WTC11 (cell line): ENCODE measurements around the gene APOL6.

ENCODE experiments used
- CREM ChIP-seq: sonication (generic); formaldehyde crosslinking; IDR thresholded peaks from 2 replicates; pipeline ENCODE4 v1.8.1; 2022; ENCODE audit warnings: mild to moderate bottlenecking, missing genetic modification reagents, moderate library complexity
- ELF4 ChIP-seq: sonication (generic); formaldehyde crosslinking; IDR thresholded peaks from 2 replicates; pipeline ENCODE4 v1.8.1; 2022; ENCODE audit warnings: low read depth, mild to moderate bottlenecking, moderate library complexity, missing genetic modification reagents
- KAT7 ChIP-seq: sonication (generic); formaldehyde crosslinking; IDR thresholded peaks from 2 replicates; pipeline ENCODE4 v1.8.1; 2023; ENCODE audit warnings: missing genetic modification reagents, mild to moderate bottlenecking, borderline replicate concordance
- NR2C2 ChIP-seq: sonication (generic); formaldehyde crosslinking; IDR thresholded peaks from 2 replicates; pipeline ENCODE4 v1.8.0; 2022; ENCODE audit warnings: mild to moderate bottlenecking, missing genetic modification reagents
- PRDM15 ChIP-seq: sonication (generic); formaldehyde crosslinking; IDR thresholded peaks from 2 replicates; pipeline ENCODE4 v1.8.0; 2022; ENCODE audit warnings: missing genetic modification reagents
- SP1 ChIP-seq: sonication (generic); formaldehyde crosslinking; conservative IDR thresholded peaks from 2 replicates; pipeline ENCODE4 v1.8.1; 2022; ENCODE audit warnings: missing genetic modification reagents
- ZNF138 ChIP-seq: sonication (generic); formaldehyde crosslinking; conservative IDR thresholded peaks from 2 replicates; pipeline ENCODE4 v1.8.1; 2022; ENCODE audit warnings: mild to moderate bottlenecking, moderate library complexity, missing genetic modification reagents
- TF ChIP-seq, protein P1 (sequence below): fragments of 200-600 bp; IDR thresholded peaks from 2 replicates; pipeline ENCODE4 v1.8.0; 2022; ENCODE audit warnings: antibody characterized with exemption
- TF ChIP-seq, protein P2 (sequence below): sonication (generic); formaldehyde crosslinking; IDR thresholded peaks from 2 replicates; pipeline ENCODE4 v1.8.1; 2022; ENCODE audit warnings: low read depth, missing genetic modification reagents, borderline replicate concordance
- TF ChIP-seq, protein P3 (sequence below): sonication (generic); formaldehyde crosslinking; IDR thresholded peaks from 2 replicates; pipeline ENCODE4 v1.8.0; 2022; ENCODE audit warnings: mild to moderate bottlenecking, missing genetic modification reagents
- TF ChIP-seq, protein P4 (sequence below): sonication (generic); formaldehyde crosslinking; IDR thresholded peaks from 2 replicates; pipeline ENCODE4 v1.8.0; 2023; ENCODE audit warnings: mild to moderate bottlenecking, missing genetic modification reagents

DNA sequence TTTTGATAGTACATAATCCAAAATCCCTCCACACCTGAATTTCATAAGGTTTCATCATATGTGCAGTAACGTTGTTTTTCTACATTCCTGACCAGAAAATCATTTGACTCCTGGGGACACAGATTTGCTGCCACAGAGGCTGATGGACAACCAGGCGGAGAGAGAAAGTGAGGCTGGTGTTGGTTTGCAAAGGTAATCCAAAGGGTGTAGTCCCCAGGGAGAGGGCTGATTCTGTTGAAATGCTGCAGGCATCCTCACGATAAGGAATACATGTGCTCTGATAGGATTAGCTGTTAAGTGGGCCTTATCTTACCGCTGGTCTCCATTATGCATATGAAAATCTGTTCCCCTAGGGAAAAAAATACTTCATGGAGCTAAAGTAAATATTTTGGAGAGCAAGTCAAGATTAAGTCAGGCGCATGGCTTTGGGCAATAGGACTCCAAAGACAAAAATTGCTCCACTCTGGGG lies 8.1 kb downstream of the APOL6 start:
- TF ChIP-seq, protein P1, sequence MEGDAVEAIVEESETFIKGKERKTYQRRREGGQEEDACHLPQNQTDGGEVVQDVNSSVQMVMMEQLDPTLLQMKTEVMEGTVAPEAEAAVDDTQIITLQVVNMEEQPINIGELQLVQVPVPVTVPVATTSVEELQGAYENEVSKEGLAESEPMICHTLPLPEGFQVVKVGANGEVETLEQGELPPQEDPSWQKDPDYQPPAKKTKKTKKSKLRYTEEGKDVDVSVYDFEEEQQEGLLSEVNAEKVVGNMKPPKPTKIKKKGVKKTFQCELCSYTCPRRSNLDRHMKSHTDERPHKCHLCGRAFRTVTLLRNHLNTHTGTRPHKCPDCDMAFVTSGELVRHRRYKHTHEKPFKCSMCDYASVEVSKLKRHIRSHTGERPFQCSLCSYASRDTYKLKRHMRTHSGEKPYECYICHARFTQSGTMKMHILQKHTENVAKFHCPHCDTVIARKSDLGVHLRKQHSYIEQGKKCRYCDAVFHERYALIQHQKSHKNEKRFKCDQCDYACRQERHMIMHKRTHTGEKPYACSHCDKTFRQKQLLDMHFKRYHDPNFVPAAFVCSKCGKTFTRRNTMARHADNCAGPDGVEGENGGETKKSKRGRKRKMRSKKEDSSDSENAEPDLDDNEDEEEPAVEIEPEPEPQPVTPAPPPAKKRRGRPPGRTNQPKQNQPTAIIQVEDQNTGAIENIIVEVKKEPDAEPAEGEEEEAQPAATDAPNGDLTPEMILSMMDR = no peak
- TF ChIP-seq ZNF138 (CRISPR knock-in tag) (no peak), CREM (no peak), NR2C2 (CRISPR knock-in tag) (no peak), KAT7 (CRISPR knock-in tag) (no peak), SP1 (CRISPR knock-in tag) (no peak), ELF4 (CRISPR knock-in tag) (no peak), PRDM15 (no peak)
- TF ChIP-seq, protein P2, sequence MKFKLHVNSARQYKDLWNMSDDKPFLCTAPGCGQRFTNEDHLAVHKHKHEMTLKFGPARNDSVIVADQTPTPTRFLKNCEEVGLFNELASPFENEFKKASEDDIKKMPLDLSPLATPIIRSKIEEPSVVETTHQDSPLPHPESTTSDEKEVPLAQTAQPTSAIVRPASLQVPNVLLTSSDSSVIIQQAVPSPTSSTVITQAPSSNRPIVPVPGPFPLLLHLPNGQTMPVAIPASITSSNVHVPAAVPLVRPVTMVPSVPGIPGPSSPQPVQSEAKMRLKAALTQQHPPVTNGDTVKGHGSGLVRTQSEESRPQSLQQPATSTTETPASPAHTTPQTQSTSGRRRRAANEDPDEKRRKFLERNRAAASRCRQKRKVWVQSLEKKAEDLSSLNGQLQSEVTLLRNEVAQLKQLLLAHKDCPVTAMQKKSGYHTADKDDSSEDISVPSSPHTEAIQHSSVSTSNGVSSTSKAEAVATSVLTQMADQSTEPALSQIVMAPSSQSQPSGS (CRISPR knock-in tag) = no peak
- TF ChIP-seq, protein P3, sequence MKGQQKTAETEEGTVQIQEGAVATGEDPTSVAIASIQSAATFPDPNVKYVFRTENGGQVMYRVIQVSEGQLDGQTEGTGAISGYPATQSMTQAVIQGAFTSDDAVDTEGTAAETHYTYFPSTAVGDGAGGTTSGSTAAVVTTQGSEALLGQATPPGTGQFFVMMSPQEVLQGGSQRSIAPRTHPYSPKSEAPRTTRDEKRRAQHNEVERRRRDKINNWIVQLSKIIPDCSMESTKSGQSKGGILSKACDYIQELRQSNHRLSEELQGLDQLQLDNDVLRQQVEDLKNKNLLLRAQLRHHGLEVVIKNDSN = no peak
- TF ChIP-seq, protein P4, sequence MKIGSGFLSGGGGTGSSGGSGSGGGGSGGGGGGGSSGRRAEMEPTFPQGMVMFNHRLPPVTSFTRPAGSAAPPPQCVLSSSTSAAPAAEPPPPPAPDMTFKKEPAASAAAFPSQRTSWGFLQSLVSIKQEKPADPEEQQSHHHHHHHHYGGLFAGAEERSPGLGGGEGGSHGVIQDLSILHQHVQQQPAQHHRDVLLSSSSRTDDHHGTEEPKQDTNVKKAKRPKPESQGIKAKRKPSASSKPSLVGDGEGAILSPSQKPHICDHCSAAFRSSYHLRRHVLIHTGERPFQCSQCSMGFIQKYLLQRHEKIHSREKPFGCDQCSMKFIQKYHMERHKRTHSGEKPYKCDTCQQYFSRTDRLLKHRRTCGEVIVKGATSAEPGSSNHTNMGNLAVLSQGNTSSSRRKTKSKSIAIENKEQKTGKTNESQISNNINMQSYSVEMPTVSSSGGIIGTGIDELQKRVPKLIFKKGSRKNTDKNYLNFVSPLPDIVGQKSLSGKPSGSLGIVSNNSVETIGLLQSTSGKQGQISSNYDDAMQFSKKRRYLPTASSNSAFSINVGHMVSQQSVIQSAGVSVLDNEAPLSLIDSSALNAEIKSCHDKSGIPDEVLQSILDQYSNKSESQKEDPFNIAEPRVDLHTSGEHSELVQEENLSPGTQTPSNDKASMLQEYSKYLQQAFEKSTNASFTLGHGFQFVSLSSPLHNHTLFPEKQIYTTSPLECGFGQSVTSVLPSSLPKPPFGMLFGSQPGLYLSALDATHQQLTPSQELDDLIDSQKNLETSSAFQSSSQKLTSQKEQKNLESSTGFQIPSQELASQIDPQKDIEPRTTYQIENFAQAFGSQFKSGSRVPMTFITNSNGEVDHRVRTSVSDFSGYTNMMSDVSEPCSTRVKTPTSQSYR (CRISPR knock-in tag) = no peak
